ENCODE measurements around the gene MAGIX. TPM values are rescaled to one million over a fixed set of nuclear protein-coding genes. Genes with fewer than 3 reads are reported as not detected.

MAGIX gene
- total and polyA plus RNA-seq, 2 experiments from 2014 or later: 0.66 to 0.83 TPM

- Histone ChIP-seq H3K27ac (ENCODE audit: low read depth) (no peak overlapping the region), H3K9me2 (ENCODE audit: insufficient read depth) (no peaks in the 10 kb centered on the region), H4K20me1 (replicated peaks; ENCODE audit: insufficient read depth) (no peaks in the 10 kb centered on the region), H3K36me3 (ENCODE audit: insufficient read depth) (no peaks in the 10 kb centered on the region), H3F3A (replicated peaks; ENCODE audit: low read depth) (no peaks in the 10 kb centered on the region), H3K27me3 (ENCODE audit: insufficient read depth) (no peaks in the 10 kb centered on the region), H3K4me3 (no peak overlapping the region), H3K4me2 (no peak overlapping the region), H2AFZ (no peak overlapping the region), H3K79me2 (replicated peaks; ENCODE audit: insufficient read depth) (no peaks in the 10 kb centered on the region), H3K4me1 (ENCODE audit: insufficient read depth) (no peaks in the 10 kb centered on the region)
- no peaks in the 10 kb centered on the region for H3K36me3 Mint-ChIP-seq (ENCODE audit: low read depth)
- TF ChIP-seq POLR2AphosphoS5 (IDR thresholded peaks at IDR 0.05; ENCODE audit: low read depth): no peak
- TF ChIP-seq REST (IDR thresholded peaks at IDR 0.05; ENCODE audit: unreplicated experiment): no peak
- TF ChIP-seq ETS1 (IDR thresholded peaks at IDR 0.05): no peak
- no peak for TF ChIP-seq ZNF331 (CRISPR knock-in tag; IDR thresholded peaks at IDR 0.05; ENCODE audit: low read depth)
- TF ChIP-seq JUNB (IDR thresholded peaks at IDR 0.05; ENCODE audit: unreplicated experiment): no peak
- no peak for TF ChIP-seq CREB1 (CRISPR knock-in tag; IDR thresholded peaks at IDR 0.05; ENCODE audit: low read depth)
- TF ChIP-seq STAT1 (IDR thresholded peaks at IDR 0.05; ENCODE audit: unreplicated experiment): no peak
- no peak for TF ChIP-seq ZNF462 (CRISPR knock-in tag; IDR thresholded peaks at IDR 0.05)
- TF ChIP-seq EZH2 (IDR thresholded peaks at IDR 0.05; ENCODE audit: low read depth, unreplicated experiment): no peak
- TF ChIP-seq EZH2phosphoT487 (IDR thresholded peaks at IDR 0.05; ENCODE audit: unreplicated experiment): no peak
- TF ChIP-seq ZNF114 (CRISPR knock-in tag; IDR thresholded peaks at IDR 0.05): no peak
- TF ChIP-seq CTCF (conservative IDR thresholded peaks at IDR 0.05; ENCODE audit: low read depth in 2 of 2): no peak
- TF ChIP-seq NANOG (IDR thresholded peaks at IDR 0.05; ENCODE audit: borderline replicate concordance): no peak
- no peak overlapping the region for H3K27ac Mint-ChIP-seq
- H3K4me1 Mint-ChIP-seq: no peaks in the 10 kb centered on the region; the same call in 2 of the 3 replicates
- no peak for DNase-seq (ENCODE audit: low spot score)
- H3K4me3 Mint-ChIP-seq: no peak overlapping the region
- H3K9me3 Mint-ChIP-seq: no peaks in the 10 kb centered on the region
- no peak for ATAC-seq
- H3K27me3 Mint-ChIP-seq (ENCODE audit: insufficient read depth, low read depth, poor library complexity): peaks cover 2% of the 10 kb centered on the region
Measured at GRCh38 chrX:49214996-49215526, 52.5 kb downstream of the MAGIX start.
